HepG2 (cell line): ENCODE measurements around the gene HOXB2. TPM values are rescaled to one million over a fixed set of nuclear protein-coding genes. Genes with fewer than 3 reads are reported as not detected.

Experiments
- ATAC-seq: fragments of 200-7000 bp; cut with Tn5 transposase; 3 replicates; pipeline ENCODE4 v1.9.1; 2020; ENCODE audit warnings: mild to moderate bottlenecking, moderate library complexity
- BruUV-seq: library from RNA; stranded (reverse); fragments of 400-500 nt; replicated peaks from 2 replicates; lab custom pipeline; 2021; lab: Mats Ljungman, UMichigan
- CTCF ChIA-PET: fragments of 300-600 bp; formaldehyde crosslinking; extraction: SDS; loops from one replicate; lab custom pipeline; 2021; ENCODE audit warnings: low total read pairs, inconsistent platforms, low intra/inter-chr PET ratio; lab: Yijun Ruan, JAX
- POLR2A ChIA-PET: fragments of 350-600 bp; sonication (Branson Sonifier 250); formaldehyde crosslinking; loops from one replicate; lab custom pipeline; 2020; ENCODE audit warnings: antibody characterized with exemption, inconsistent platforms; lab: Yijun Ruan, JAX
- DNase-seq: peaks from one replicate; pipeline ENCODE4 v3.0.0-alpha.2; 2015; ENCODE audit warnings: low spot score
- FAIRE-seq: peaks from 3 replicates; lab custom pipeline; 2011; peaks lifted over from hg19 to GRCh38; lab: Jason Lieb, UNC
- H2AFZ ChIP-seq: one replicate; pipeline ENCODE4 v1.6.1; 2011; ENCODE audit warnings: low read length, inconsistent platforms
- H3K27ac ChIP-seq: fragments of 300-600 bp; 3 replicates; pipeline ENCODE4 v1.8.0; 2011; ENCODE audit warnings: mixed run types, mild to moderate bottlenecking, mixed read lengths, low read length, inconsistent platforms; ENCODE audit not compliant: insufficient read depth; ENCODE audit errors: extremely low read length
- H3K27me3 ChIP-seq, 2 experiments: fragments of 200-600 bp in 1 of 2; 2 replicates in 1 of 2; 3 replicates in 1 of 2; pipeline versions ENCODE4 v1.6.0 to v1.8.0; 2011; ENCODE audit warnings: low read length in 2 of 2, mild to moderate bottlenecking in 2 of 2, moderate library complexity in 2 of 2, inconsistent platforms in 1 of 2; ENCODE audit not compliant: insufficient read depth in 2 of 2, control insufficient read depth in 1 of 2
- H3K36me3 ChIP-seq, 2 experiments: fragments of 200-600 bp in 1 of 2; replicated peaks in 1 of 2; 2 replicates in 1 of 2; 3 replicates in 1 of 2; pipeline versions ENCODE4 v1.5.1 to v1.8.0; 2011; ENCODE audit warnings: low read length in 2 of 2, inconsistent platforms in 1 of 2; ENCODE audit not compliant: insufficient read depth in 2 of 2, control insufficient read depth in 1 of 2
- H3K4me1 ChIP-seq: 2 replicates; pipeline ENCODE4 v1.5.1; 2012; ENCODE audit warnings: low read length, inconsistent platforms; ENCODE audit not compliant: insufficient read depth
- H3K4me2 ChIP-seq: 2 replicates; pipeline ENCODE4 v1.6.0; 2011; ENCODE audit warnings: low read depth, low read length, inconsistent platforms
- H3K4me3 ChIP-seq, 3 experiments: fragments of 200-600 bp in 1 of 3; sonication (generic), shearing (Covaris generic) in 1 of 3; replicated peaks in 1 of 3; 2 replicates each; pipeline ENCODE4 v1.5.1; 2011 to 2016; ENCODE audit warnings: low read length in 3 of 3, inconsistent platforms in 2 of 3, low read depth in 2 of 3, mild to moderate bottlenecking in 2 of 3, control low read depth in 1 of 3, mixed read lengths in 1 of 3; ENCODE audit not compliant: insufficient read depth in 1 of 3
- H3K79me2 ChIP-seq: one replicate; pipeline ENCODE4 v1.6.1; 2011; ENCODE audit warnings: low read length, inconsistent platforms; ENCODE audit not compliant: insufficient read depth
- H3K9ac ChIP-seq: 2 replicates; pipeline ENCODE4 v1.6.0; 2011; ENCODE audit warnings: mild to moderate bottlenecking, low read depth, low read length, inconsistent platforms; ENCODE audit not compliant: insufficient read depth
- H3K9me3 ChIP-seq: 2 replicates; pipeline ENCODE4 v1.5.1; 2012; ENCODE audit warnings: mild to moderate bottlenecking, low read length
- H4K20me1 ChIP-seq: 2 replicates; pipeline ENCODE4 v1.6.0; 2011; ENCODE audit warnings: inconsistent platforms, mild to moderate bottlenecking, low read length, moderate library complexity; ENCODE audit not compliant: insufficient read depth
- CENPT ChIP-seq: sonication (generic); formaldehyde crosslinking; IDR thresholded peaks from 2 replicates; pipeline ENCODE4 v1.8.0; 2022; ENCODE audit warnings: low read depth, mild to moderate bottlenecking, moderate library complexity, missing genetic modification reagents
- CREBL2 ChIP-seq: sonication (generic); formaldehyde crosslinking; IDR thresholded peaks from 2 replicates; pipeline ENCODE4 v1.8.1; 2023; ENCODE audit warnings: missing genetic modification reagents, mild to moderate bottlenecking, borderline replicate concordance
- NCOA2 ChIP-seq: sonication (generic); formaldehyde crosslinking; IDR thresholded peaks from 2 replicates; pipeline ENCODE4 v1.8.0; 2022; ENCODE audit warnings: inconsistent platforms
- SRSF9 ChIP-seq: fragments of 200-400 bp; formaldehyde crosslinking; IDR thresholded peaks from 2 replicates; pipeline ENCODE4 v1.6.1; 2018; ENCODE audit warnings: borderline replicate concordance, mild to moderate bottlenecking, low read depth, low read length; ENCODE audit not compliant: insufficient read depth, poor library complexity, severe bottlenecking
- ZNF354B ChIP-seq: sonication (generic); formaldehyde crosslinking; IDR thresholded peaks from 2 replicates; pipeline ENCODE4 v1.8.0; 2022; ENCODE audit warnings: mild to moderate bottlenecking, missing genetic modification reagents
- ZNF607 ChIP-seq: sonication (generic); formaldehyde crosslinking; IDR thresholded peaks from 2 replicates; pipeline ENCODE4 v1.5.1; 2020; ENCODE audit warnings: missing genetic modification reagents, mild to moderate bottlenecking, borderline replicate concordance
- ZNF749 ChIP-seq: sonication (generic); formaldehyde crosslinking; IDR thresholded peaks from 2 replicates; pipeline ENCODE4 v1.8.0; 2022; ENCODE audit warnings: mild to moderate bottlenecking, missing genetic modification reagents, moderate library complexity, borderline replicate concordance
- ZNF768 ChIP-seq: sonication (generic); formaldehyde crosslinking; IDR thresholded peaks from 2 replicates; pipeline ENCODE4 v1.4.0; 2020; ENCODE audit warnings: missing genetic modification reagents
- WGBS: methylation state at CpG from one replicate; pipeline ENCODE4 v1.1.6; 2017; ENCODE audit warnings: low lambda C conversion rate; 5-methylcytosine and 5-hydroxymethylcytosine counted together
- in situ Hi-C: cut with HindIII; loops from 2 replicates; pipeline ENCODE4 v1.10.0; 2017; ENCODE audit warnings: low pct_unique_long_range_greater_than_20kb; ENCODE audit not compliant: extremely low pct_ligation_motif_present
- intact Hi-C: fragments of 100-400 bp; cut with micrococcal nuclease; formaldehyde crosslinking; loops from one replicate; pipeline ENCODE4 v1.10.0; 2022; ENCODE audit not compliant: unreplicated experiment
- polyA plus RNA-seq, 8 experiments: library from polyadenylated mRNA; depleted of rRNA in 3 of 8; stranded (reverse) in 7 of 8; unstranded in 1 of 8; fragments of >200 nt; fragmentation: Illumina TruSeq in 4 of 8; extraction: Trizol in 4 of 8; gene quantifications; 2 replicates each; pipeline versions ENCODE4 v1.2.1 to v1.2.3, GENCODE V29; 2011 to 2016; ENCODE audit warnings: low read depth in 4 of 8, missing spikeins in 1 of 8, mixed read lengths in 1 of 8; ENCODE audit not compliant: insufficient read depth in 1 of 8
- total RNA-seq, 5 experiments: library from RNA; depleted of rRNA; stranded (reverse); fragments of >200 nt; fragmentation: Illumina TruSeq; extraction: Trizol; gene quantifications; 2 replicates each; pipeline ENCODE4 v1.2.3, GENCODE V29; 2016; ENCODE audit warnings: low read depth in 1 of 5
- TF ChIP-seq, protein P1 (sequence below): IDR thresholded peaks from 2 replicates; pipeline ENCODE4 v1.6.1; 2012; ENCODE audit warnings: low read length, improper control_type of control experiment
- TF ChIP-seq, protein P2 (sequence below): sonication (generic); formaldehyde crosslinking; IDR thresholded peaks from 2 replicates; pipeline ENCODE4 v1.8.1; 2022; ENCODE audit warnings: mild to moderate bottlenecking, missing genetic modification reagents

The HOXB2 gene
- total and polyA plus RNA-seq, 2 of the 13 experiments (the other 11 are each of a cell fraction or from before 2014, with no cell fraction given): not detected

- POLR2A ChIA-PET: no interaction called here
- TF ChIP-seq ZNF354B: no peak
- TF ChIP-seq CENPT: no peak
- no peak for TF ChIP-seq ZNF749
- TF ChIP-seq CREBL2: no peak
- no peak for TF ChIP-seq ZNF768 (CRISPR knock-in tag)
- TF ChIP-seq, protein P1, sequence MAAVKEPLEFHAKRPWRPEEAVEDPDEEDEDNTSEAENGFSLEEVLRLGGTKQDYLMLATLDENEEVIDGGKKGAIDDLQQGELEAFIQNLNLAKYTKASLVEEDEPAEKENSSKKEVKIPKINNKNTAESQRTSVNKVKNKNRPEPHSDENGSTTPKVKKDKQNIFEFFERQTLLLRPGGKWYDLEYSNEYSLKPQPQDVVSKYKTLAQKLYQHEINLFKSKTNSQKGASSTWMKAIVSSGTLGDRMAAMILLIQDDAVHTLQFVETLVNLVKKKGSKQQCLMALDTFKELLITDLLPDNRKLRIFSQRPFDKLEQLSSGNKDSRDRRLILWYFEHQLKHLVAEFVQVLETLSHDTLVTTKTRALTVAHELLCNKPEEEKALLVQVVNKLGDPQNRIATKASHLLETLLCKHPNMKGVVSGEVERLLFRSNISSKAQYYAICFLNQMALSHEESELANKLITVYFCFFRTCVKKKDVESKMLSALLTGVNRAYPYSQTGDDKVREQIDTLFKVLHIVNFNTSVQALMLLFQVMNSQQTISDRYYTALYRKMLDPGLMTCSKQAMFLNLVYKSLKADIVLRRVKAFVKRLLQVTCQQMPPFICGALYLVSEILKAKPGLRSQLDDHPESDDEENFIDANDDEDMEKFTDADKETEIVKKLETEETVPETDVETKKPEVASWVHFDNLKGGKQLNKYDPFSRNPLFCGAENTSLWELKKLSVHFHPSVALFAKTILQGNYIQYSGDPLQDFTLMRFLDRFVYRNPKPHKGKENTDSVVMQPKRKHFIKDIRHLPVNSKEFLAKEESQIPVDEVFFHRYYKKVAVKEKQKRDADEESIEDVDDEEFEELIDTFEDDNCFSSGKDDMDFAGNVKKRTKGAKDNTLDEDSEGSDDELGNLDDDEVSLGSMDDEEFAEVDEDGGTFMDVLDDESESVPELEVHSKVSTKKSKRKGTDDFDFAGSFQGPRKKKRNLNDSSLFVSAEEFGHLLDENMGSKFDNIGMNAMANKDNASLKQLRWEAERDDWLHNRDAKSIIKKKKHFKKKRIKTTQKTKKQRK: no peak
- no peak for TF ChIP-seq ZNF607 (CRISPR knock-in tag)
- no peak for TF ChIP-seq NCOA2 (CRISPR knock-in tag)
- TF ChIP-seq, protein P2, sequence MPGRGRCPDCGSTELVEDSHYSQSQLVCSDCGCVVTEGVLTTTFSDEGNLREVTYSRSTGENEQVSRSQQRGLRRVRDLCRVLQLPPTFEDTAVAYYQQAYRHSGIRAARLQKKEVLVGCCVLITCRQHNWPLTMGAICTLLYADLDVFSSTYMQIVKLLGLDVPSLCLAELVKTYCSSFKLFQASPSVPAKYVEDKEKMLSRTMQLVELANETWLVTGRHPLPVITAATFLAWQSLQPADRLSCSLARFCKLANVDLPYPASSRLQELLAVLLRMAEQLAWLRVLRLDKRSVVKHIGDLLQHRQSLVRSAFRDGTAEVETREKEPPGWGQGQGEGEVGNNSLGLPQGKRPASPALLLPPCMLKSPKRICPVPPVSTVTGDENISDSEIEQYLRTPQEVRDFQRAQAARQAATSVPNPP: no peak
- TF ChIP-seq SRSF9: no peak
- intact Hi-C loops: no loop called here
These were observed 31.8 kb upstream of the HOXB2 start for GRCh38 chr17:48576479-48577309.

More at GRCh38 chr17:48576479-48577309, 31.8 kb upstream of the HOXB2 start:
- no peak for ATAC-seq
- Histone ChIP-seq H3K36me3 (no peaks in the 10 kb centered on the region), H3K9ac (no peak overlapping the region), H2AFZ (no peak overlapping the region), H3K79me2 (no peaks in the 10 kb centered on the region), H3K4me1 (no peaks in the 10 kb centered on the region), H3K4me3 (no peak overlapping the region), H3K27ac (no peak overlapping the region), H3K9me3 (no peaks in the 10 kb centered on the region), H3K4me2 (no peak overlapping the region), H4K20me1 (no peaks in the 10 kb centered on the region; the same call in 1 of the 2 replicates), H3K27me3 (peaks cover 35 to 89% of the 10 kb centered on the region in 2 experiments)
- no peak for DNase-seq
- in situ Hi-C loops: no loop called here
- 26% methylated on average over 43 of the region's 43 CpGs for WGBS
- no peak for FAIRE-seq
- BruUV-seq: no TSS peak
- CTCF ChIA-PET: no interaction called here
